Ovary (tissue), 3 donors: ENCODE results near the gene LRP2.

Experiments
- EP300 ChIP-seq: sonication (generic); formaldehyde crosslinking; IDR thresholded peaks from one replicate; pipeline ENCODE4 v1.6.1; 2017; ENCODE audit warnings: antibody characterized with exemption
- POLR2A ChIP-seq: fragments of 450-650 bp; IDR thresholded peaks from one replicate; pipeline ENCODE4 v1.6.1; 2017; ENCODE audit warnings: antibody characterized with exemption, mild to moderate bottlenecking, moderate library complexity
- TF ChIP-seq, protein P1 (sequence below), 3 donors: fragments of 450-650 bp in 2 of 3; fragments of 200-600 bp in 1 of 3; IDR thresholded peaks; one replicate each; pipeline versions ENCODE4 v1.5.1 to v1.8.0; 2016 to 2022; ENCODE audit warnings: antibody characterized with exemption in 3 of 3, mild to moderate bottlenecking in 1 of 3
- donor health status: DM: no; HTN: no; CAD: no.

DNA sequence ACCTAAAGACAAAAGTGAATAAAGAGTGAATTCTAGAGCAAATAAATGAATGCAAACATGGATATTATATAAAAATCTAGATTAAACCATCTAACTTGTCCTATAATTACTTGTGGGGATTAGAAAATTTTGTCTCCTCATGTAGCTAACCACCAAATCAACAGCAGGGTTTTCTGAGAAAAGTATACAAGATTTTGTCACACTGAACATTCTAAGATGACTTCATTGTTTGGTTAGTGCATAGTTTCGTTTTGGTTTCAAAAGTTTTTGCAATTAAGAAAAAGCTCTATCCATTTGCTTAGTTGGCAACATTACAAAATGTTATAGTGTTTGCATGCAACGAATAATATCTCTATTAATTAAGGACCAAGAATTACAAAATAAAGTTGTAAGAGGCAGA, 125.0 kb downstream of the LRP2 start:
- TF ChIP-seq, protein P1, sequence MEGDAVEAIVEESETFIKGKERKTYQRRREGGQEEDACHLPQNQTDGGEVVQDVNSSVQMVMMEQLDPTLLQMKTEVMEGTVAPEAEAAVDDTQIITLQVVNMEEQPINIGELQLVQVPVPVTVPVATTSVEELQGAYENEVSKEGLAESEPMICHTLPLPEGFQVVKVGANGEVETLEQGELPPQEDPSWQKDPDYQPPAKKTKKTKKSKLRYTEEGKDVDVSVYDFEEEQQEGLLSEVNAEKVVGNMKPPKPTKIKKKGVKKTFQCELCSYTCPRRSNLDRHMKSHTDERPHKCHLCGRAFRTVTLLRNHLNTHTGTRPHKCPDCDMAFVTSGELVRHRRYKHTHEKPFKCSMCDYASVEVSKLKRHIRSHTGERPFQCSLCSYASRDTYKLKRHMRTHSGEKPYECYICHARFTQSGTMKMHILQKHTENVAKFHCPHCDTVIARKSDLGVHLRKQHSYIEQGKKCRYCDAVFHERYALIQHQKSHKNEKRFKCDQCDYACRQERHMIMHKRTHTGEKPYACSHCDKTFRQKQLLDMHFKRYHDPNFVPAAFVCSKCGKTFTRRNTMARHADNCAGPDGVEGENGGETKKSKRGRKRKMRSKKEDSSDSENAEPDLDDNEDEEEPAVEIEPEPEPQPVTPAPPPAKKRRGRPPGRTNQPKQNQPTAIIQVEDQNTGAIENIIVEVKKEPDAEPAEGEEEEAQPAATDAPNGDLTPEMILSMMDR (IDR thresholded peaks at IDR 0.05) = no peak
- TF ChIP-seq EP300 = no peak
- no peak for TF ChIP-seq POLR2A
